ENCODE results near the gene LRP5. TPM values are rescaled to one million over a fixed set of nuclear protein-coding genes. Genes with fewer than 3 reads are reported as not detected.

The LRP5 gene
- 10 to 100 TPM; 11.0 to 23.0 TPM for total RNA-seq

GRCh38 chr11:68312117-68312779 is at the start of gene LRP5:
Gene LRP5, plus strand, starts transcription at chr11:68312591. Its CDS starts 124 bp downstream, at chr11:68312715.

GRCh38 chr11:68271781-68272608 is 40.4 kb upstream of the LRP5 start, which contains the start of gene C11orf24:
Gene C11orf24, minus strand, starts transcription at chr11:68271973. Its CDS starts 8,206 bp downstream, at chr11:68263767.

GRCh38 chr11:68460741-68461574 is 148.6 kb downstream of the LRP5 start, which contains the start of gene PPP6R3:
Gene PPP6R3, plus strand, starts transcription at chr11:68460752. Its CDS starts 76,913 bp downstream, at chr11:68537665.

Small RNAs within 50 kb of the gene (small RNA-seq; reads per million reads assigned to genes)
- 0 reads per million in 2 donors for gene NDUFA3P2

Other genes with a start within 250 kb of the LRP5 start
- gene CHKA, start 191.2 kb upstream of the LRP5 start, total RNA-seq: 10 to 100 TPM; 35.3 to 36.5 TPM
- gene KMT5B, start 99.3 kb upstream of the LRP5 start, total RNA-seq: 10 to 100 TPM; 16.0 to 17.6 TPM
- 10 to 100 TPM; 86.4 to 88.2 TPM for gene C11orf24, start 40.6 kb upstream of the LRP5 start, total RNA-seq
- gene PPP6R3, start 148.2 kb downstream of the LRP5 start, total RNA-seq: 100 to 1,000 TPM; 154 to 185 TPM